DND-41 (cell line): ENCODE data around the gene BSG.

Experiments used
- EZH2 ChIP-seq: IDR thresholded peaks from 3 replicates; pipeline ENCODE4 v1.6.1; 2012; ENCODE audit warnings: borderline replicate concordance, low read depth, mild to moderate bottlenecking, moderate library complexity, low read length, inconsistent platforms; ENCODE audit not compliant: severe bottlenecking
- TF ChIP-seq, protein P1 (sequence below): IDR thresholded peaks from 2 replicates; pipeline ENCODE4 v1.5.1; 2012; ENCODE audit warnings: borderline replicate concordance, low read length, moderate library complexity, mild to moderate bottlenecking; ENCODE audit not compliant: poor library complexity, severe bottlenecking; ENCODE audit errors: extremely low read depth

DNA sequence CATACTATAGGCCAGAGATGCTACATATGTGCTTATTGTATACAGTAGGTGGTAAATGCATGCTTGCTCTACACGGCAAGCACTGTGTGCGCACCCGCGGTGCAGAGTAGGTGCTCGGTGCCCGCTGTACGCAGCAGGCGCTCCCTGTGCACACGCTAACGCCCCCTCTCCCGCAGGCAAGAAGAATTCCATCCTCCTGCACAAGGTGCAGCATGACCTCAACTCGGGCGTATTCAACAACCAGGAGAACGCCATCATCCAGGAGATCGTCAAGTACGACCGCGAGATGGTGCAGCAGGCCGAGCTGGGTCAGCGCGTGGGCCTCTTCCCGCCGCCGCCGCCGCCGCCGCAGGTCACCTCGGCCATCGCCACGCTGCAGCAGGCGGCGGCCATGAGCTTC, 43.2 kb downstream of the BSG start:
- TF ChIP-seq, protein P1, sequence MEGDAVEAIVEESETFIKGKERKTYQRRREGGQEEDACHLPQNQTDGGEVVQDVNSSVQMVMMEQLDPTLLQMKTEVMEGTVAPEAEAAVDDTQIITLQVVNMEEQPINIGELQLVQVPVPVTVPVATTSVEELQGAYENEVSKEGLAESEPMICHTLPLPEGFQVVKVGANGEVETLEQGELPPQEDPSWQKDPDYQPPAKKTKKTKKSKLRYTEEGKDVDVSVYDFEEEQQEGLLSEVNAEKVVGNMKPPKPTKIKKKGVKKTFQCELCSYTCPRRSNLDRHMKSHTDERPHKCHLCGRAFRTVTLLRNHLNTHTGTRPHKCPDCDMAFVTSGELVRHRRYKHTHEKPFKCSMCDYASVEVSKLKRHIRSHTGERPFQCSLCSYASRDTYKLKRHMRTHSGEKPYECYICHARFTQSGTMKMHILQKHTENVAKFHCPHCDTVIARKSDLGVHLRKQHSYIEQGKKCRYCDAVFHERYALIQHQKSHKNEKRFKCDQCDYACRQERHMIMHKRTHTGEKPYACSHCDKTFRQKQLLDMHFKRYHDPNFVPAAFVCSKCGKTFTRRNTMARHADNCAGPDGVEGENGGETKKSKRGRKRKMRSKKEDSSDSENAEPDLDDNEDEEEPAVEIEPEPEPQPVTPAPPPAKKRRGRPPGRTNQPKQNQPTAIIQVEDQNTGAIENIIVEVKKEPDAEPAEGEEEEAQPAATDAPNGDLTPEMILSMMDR = no peak
- no peak for TF ChIP-seq EZH2
